Right kidney (tissue), 1 donor: ENCODE data around the gene EPHA8.

ENCODE experiments used
- DNase-seq: peaks from one replicate; pipeline ENCODE4 v3.0.0-alpha.2; 2016

The EPHA8 gene

GRCh38 chr1:22536506-22536905, 26.8 kb upstream of the EPHA8 start:
- DNase-seq: no peak

DNA sequence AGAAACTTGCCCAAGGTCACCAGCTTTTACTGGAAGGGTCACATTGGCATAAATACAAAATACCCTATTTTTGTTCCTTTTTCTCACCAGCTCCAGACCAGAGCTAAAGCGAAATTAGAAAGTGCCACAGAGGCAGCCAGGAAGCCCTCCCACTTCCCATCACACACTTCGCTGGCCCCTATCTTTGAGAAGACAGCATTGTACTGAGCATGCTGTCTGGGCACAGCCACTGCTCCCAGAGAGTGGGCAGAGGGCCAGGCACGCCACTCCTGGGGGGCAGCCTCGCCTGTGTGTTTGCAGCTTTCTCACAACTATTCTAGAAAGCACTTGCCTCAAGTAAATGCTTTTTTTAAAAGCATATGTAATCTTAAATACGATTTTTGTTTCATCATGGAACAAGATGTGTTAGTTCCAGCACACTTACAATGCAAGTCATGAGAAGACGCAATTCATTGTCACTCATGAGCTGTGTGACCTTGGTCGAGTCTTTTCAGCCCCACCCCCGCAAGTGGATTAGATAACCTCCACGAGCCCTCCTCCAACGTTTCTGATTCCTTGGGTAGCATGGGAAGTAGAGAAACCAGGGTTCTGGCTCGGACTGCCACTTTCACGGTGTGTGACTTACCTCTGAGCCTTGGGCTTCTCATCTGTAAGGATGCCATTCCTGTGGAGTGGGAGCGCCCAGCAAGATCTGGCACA, 25.7 kb upstream of the EPHA8 start:
- DNase-seq: no peak

DNA sequence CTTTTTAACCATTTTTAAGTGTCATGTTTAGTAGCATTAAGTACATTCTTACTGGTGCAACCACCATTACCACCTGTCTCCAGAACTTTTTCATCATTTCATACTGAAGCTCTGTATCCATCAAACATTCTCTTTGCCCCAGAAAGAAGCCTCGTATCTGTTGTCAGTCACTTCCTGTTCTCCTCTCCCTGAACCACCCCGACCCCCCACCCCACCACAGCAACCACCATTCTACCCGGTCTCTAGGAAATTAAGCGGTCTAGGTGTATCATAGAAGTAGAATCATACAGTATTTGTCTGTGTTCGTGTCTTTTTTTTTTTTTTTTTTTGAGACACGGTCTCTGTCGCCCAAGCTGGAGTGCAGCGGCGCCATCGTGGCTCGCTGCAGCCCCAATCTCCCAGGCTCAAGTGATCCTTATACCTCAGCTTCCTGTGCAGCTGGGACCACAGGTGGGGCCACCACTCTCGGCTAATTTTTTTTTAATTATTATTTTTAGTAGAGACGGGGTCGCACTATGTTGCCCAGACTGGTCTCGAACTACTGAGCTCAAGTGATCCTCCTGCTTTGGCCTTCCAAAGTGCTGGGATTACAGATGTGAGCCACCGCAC, 23.7 kb upstream of the EPHA8 start:
- DNase-seq: no peak

GRCh38 chr1:22540337-22540736, 23.0 kb upstream of the EPHA8 start:
- no peak for DNase-seq

GRCh38 chr1:22542886-22543285, 20.4 kb upstream of the EPHA8 start:
- DNase-seq: no peak

GRCh38 chr1:22543679-22544078, 19.6 kb upstream of the EPHA8 start:
- no peak for DNase-seq

DNA sequence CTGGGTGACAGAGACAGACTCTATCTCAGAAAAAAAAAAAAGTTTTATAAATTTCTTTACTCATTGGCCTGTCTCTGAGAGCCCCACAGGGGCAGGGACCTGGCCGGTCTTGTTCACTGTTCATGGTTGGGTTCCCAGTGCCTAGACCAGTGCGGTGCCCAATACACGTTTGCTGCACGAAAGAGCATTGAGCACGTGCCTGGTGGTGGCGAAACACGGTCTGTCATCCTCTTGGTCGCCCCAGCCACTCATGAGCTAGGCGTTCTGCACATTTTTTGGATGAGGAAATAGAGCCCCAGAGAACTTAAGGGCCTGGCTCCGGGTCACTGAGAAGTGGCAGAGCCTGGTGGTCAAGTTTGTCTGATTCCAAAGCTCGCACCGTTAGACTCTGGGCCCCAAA, 18.7 kb upstream of the EPHA8 start:
- no peak for DNase-seq

- no peak for DNase-seq
Measured at GRCh38 chr1:22545141-22545540, 18.1 kb upstream of the EPHA8 start.

DNA sequence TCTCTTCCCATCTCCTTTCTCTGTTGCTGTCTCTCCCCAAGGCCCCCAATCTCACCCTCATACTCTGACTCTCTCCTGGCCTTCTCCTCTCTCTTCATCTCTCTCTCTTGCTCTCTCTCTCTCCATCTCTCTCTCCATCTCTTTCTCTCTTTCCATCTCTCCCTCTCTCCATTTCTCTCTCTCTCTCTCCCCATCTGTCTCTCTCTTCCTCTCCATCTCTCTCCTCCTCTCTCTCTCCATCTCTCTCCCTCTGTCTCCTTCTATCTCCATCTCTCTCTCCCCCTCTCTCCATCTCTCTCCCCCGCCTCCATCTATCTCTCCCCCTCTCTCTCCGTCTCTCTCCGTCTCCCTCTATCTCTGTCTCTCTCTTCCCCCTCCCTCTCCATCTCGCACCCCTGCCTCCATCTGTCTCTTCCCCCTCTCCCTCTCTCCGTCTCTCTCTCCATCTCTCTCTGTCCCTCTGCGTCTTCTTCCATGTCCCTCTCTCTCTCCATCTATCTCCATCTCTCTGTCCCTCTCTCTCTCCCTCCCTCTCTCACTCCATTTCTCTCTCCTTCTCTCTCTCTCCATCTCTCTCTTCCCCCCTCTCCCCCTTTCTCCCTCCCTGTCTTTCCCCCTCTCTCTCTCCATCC, 16.0 kb upstream of the EPHA8 start:
- DNase-seq: no peak

DNA sequence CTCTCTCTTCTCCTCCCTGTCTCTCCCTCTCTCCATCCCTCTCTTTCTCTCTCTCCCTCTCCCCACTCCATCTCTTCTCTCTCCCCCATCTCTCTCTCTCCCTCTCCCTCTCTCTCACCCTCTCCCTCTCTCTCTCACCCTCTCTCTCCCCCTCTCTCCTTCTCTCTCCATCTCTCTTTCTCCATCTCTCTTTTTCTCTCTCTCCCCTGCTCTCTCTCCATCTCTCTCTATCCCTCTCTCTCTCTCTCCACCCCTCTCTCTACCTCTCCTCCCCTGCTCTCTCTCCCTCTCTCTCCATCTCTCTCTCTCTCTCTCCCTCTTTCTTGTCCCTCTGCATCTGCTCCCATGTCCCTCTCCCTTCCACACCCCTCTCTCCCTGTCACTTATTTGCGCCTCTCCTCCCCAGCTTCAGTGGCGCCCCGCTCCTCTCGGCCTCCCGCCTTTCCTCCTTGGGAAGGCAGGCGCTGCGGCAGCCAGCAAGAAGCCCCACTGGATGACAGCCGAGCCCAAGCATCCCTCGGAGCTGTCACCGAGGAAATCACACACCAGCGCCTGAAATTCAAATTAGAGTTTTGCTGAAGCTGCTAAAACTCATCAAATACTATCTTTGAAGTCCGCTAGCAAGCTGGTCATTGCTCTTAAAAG, 15.3 kb upstream of the EPHA8 start:
- DNase-seq: no peak

DNA sequence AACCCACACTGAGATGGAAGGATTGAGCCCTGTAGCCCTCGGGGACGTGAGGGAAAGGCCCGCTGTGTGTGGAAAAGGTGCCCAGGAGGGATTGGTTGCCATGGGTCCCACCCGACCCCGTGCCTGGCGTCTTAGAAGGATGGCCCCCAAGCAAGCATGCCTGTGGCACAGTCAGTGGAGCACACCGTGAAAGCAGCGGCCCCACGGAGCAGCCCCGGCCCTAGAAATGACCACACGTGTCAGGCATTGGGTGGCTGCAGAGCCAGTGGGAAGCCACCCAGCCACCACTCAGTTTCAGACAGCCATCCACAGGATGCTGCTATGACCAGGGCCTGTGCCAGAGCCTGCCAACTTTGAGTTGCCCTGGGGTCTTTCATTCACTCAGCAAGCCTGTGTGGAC, 13.3 kb upstream of the EPHA8 start:
- DNase-seq: no peak

DNA sequence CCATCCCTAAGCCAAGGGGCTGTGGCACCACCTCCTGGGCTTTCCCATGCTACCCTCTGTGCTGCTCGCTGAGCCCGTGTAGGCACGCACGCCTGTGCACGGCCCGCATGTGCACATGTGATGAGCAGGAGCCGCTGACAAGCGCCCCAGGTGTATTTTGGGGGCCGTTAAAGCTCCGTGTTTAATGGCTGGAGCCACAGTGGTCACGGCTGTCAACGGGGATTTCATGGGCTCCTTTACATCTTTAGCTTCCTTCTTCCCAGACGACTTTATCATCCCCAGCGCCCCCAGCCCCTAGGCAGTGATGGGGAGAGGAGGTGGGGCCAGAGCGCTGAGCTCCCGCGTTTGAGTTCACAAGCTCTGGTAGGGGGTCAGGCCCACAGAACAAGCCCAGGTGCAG, 11.7 kb upstream of the EPHA8 start:
- no peak for DNase-seq

GRCh38 chr1:22552021-22552420, 11.3 kb upstream of the EPHA8 start:
- no peak for DNase-seq

DNA sequence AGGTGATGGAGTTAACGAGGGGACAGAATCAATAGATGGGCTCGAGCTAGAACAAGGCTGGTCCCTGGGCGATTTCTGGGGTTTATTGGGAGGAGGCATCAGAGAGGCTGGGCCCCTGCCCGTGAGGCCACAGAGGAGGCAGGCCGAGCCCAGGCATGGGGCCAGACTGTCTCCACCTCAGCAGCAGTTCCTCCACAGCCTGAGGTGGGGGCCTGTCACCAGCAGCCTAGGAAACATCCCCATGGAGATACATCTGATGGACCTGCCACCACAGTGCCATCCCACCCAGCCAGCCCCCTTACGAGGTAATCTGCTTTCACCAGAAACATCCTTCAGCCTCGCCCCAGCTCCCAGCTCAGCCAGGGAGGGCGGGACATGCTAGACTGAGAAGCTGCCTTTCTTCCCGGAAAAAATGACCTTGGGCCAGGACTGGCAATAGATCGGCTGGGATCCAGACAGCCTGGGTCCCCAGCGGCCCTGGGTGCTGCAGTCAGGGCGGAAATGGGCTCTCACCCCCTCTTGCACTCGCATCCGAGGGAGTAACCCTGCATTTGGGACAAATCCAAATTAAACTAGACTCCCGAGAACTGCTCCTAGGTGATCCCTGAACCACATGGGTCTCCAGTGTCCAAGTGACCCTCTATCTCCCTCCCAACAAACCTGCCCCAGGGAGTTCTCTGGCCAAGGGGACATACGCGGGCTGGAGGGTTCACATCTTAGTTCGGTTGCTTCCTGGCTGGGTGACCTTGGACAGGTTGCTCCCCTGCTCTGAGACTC, 10.0 kb upstream of the EPHA8 start:
- no peak for DNase-seq

- DNase-seq: no peak
Measured at GRCh38 chr1:22553991-22554522, 9.2 kb upstream of the EPHA8 start.

DNA sequence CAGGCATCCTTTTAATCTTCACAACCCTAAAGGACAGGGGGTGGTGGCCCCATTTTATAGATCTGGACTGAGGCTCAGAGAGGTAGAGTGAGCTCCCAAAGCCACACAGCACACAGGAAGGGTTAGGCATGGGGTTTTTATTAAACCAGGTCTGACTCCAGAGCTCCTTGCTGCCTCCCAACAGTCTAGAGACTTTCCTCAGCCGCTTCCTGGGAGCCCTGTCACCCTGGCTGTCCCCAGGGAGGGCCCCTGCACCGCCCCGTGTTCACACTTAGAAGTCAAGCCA, 8.0 kb upstream of the EPHA8 start:
- no peak for DNase-seq

GRCh38 chr1:22556391-22557104, 6.7 kb upstream of the EPHA8 start:
- DNase-seq: no peak

- DNase-seq: no peak
Measured at GRCh38 chr1:22557341-22557950, 5.8 kb upstream of the EPHA8 start.

GRCh38 chr1:22563671-22564602, 648 bp downstream of the EPHA8 start:
- peak; percentile 37 for DNase-seq

GRCh38 chr1:22566161-22566560, 2.9 kb downstream of the EPHA8 start:
- no peak for DNase-seq
